HEK293 (cell line): ENCODE results near the gene GRK2.
A peak's percentile ranks its signal among the peaks of the same experiment; 100 is the strongest.

Experiments used
- CTCF ChIA-PET: fragments of 350-600 bp; formaldehyde crosslinking; extraction: SDS; loops from one replicate; lab custom pipeline; 2021; ENCODE audit warnings: antibody characterized with exemption; lab: Yijun Ruan, JAX
- POLR2A ChIA-PET: fragments of 300-600 bp; formaldehyde crosslinking; extraction: SDS; loops from one replicate; lab custom pipeline; 2020; ENCODE audit warnings: antibody characterized with exemption, inconsistent platforms; lab: Yijun Ruan, JAX
- H3K27ac ChIP-seq: fragments of 200-500 bp; sonication (Bioruptor generic); 2 replicates; pipeline ENCODE4 v1.5.1; 2014; ENCODE audit warnings: low read depth, low read length, control low read depth, inconsistent platforms; ENCODE audit errors: extremely low read depth
- H3K36me3 ChIP-seq, 2 experiments: fragments of 200-500 bp in 1 of 2; sonication (Bioruptor generic) in 1 of 2; 1 replicate in 1 of 2; 2 replicates in 1 of 2; pipeline ENCODE4 v1.5.1; 2014 to 2017; ENCODE audit warnings: inconsistent platforms in 2 of 2, low read length in 2 of 2; ENCODE audit not compliant: control insufficient read depth in 2 of 2, insufficient read depth in 1 of 2
- H3K4me1 ChIP-seq: fragments of 200-500 bp; sonication (Bioruptor generic); 2 replicates; pipeline ENCODE4 v1.5.1; 2014; ENCODE audit warnings: mild to moderate bottlenecking, low read length, inconsistent platforms; ENCODE audit not compliant: control insufficient read depth, insufficient read depth
- H3K4me3 ChIP-seq: 2 replicates; pipeline ENCODE4 v1.5.1; 2011; ENCODE audit warnings: low read depth, mild to moderate bottlenecking, control low read depth, low read length, moderate library complexity
- H3K9me3 ChIP-seq: fragments of 200-500 bp; sonication (Bioruptor generic); 2 replicates; pipeline ENCODE4 v1.5.1; 2014; ENCODE audit warnings: low read depth, low read length, inconsistent platforms; ENCODE audit not compliant: control insufficient read depth, insufficient read depth
- BCL6B ChIP-seq: fragments of 450-650 bp; formaldehyde crosslinking; IDR thresholded peaks from 2 replicates; pipeline ENCODE4 v1.5.1; 2017; ENCODE audit warnings: missing biosample characterization, missing genetic modification characterization
- HOXC10 ChIP-seq: sonication (generic); formaldehyde crosslinking; IDR thresholded peaks from 2 replicates; pipeline ENCODE4 v1.8.1; 2023; ENCODE audit warnings: mild to moderate bottlenecking, missing genetic modification reagents
- INSM2 ChIP-seq: fragments of 450-650 bp; formaldehyde crosslinking; IDR thresholded peaks from 2 replicates; pipeline ENCODE4 v1.5.1; 2016; ENCODE audit warnings: missing biosample characterization, missing genetic modification characterization
- KLF9 ChIP-seq: fragments of 450-650 bp; formaldehyde crosslinking; IDR thresholded peaks from 2 replicates; pipeline ENCODE4 v1.5.1; 2016; ENCODE audit warnings: missing biosample characterization, missing genetic modification characterization, low read depth
- OVOL3 ChIP-seq: fragments of 450-650 bp; formaldehyde crosslinking; IDR thresholded peaks from 2 replicates; pipeline ENCODE4 v1.5.1; 2016; ENCODE audit warnings: missing biosample characterization, missing genetic modification characterization
- RBAK ChIP-seq: fragments of 450-650 bp; formaldehyde crosslinking; IDR thresholded peaks from 2 replicates; pipeline ENCODE4 v1.5.1; 2016; ENCODE audit warnings: missing biosample characterization, missing genetic modification characterization
- SCRT1 ChIP-seq: fragments of 450-650 bp; formaldehyde crosslinking; IDR thresholded peaks from 2 replicates; pipeline ENCODE4 v1.5.1; 2016; ENCODE audit warnings: missing biosample characterization, missing genetic modification characterization, borderline replicate concordance
- WT1 ChIP-seq: fragments of 450-650 bp; formaldehyde crosslinking; IDR thresholded peaks from 2 replicates; pipeline ENCODE4 v1.5.1; 2016; ENCODE audit warnings: missing biosample characterization, missing genetic modification characterization
- YY2 ChIP-seq: fragments of 450-650 bp; formaldehyde crosslinking; IDR thresholded peaks from 2 replicates; pipeline ENCODE4 v1.5.1; 2016; ENCODE audit warnings: missing biosample characterization, missing genetic modification characterization
- ZFP69B ChIP-seq: fragments of 450-650 bp; formaldehyde crosslinking; IDR thresholded peaks from 2 replicates; pipeline ENCODE4 v1.5.1; 2016; ENCODE audit warnings: missing biosample characterization, missing genetic modification characterization
- ZNF121 ChIP-seq: fragments of 450-650 bp; formaldehyde crosslinking; IDR thresholded peaks from 2 replicates; pipeline ENCODE4 v1.5.1; 2016; ENCODE audit warnings: missing biosample characterization, missing genetic modification characterization
- ZNF133 ChIP-seq: fragments of 450-650 bp; formaldehyde crosslinking; IDR thresholded peaks from 2 replicates; pipeline ENCODE4 v1.5.1; 2016; ENCODE audit warnings: missing biosample characterization, missing genetic modification characterization
- ZNF140 ChIP-seq: fragments of 450-650 bp; formaldehyde crosslinking; IDR thresholded peaks from 2 replicates; pipeline ENCODE4 v1.5.1; 2016; ENCODE audit warnings: missing biosample characterization, missing genetic modification characterization
- ZNF16 ChIP-seq: fragments of 450-650 bp; formaldehyde crosslinking; IDR thresholded peaks from 2 replicates; pipeline ENCODE4 v1.5.1; 2016; ENCODE audit warnings: low read depth, missing biosample characterization, missing genetic modification characterization
- ZNF169 ChIP-seq: fragments of 450-650 bp; formaldehyde crosslinking; IDR thresholded peaks from 2 replicates; pipeline ENCODE4 v1.5.1; 2016; ENCODE audit warnings: missing biosample characterization, missing genetic modification characterization
- ZNF223 ChIP-seq: fragments of 450-650 bp; formaldehyde crosslinking; IDR thresholded peaks from 2 replicates; pipeline ENCODE4 v1.5.1; 2016; ENCODE audit warnings: missing biosample characterization, missing genetic modification characterization
- ZNF335 ChIP-seq: fragments of 450-650 bp; formaldehyde crosslinking; conservative IDR thresholded peaks from 2 replicates; pipeline ENCODE4 v1.5.1; 2016; ENCODE audit warnings: missing biosample characterization, missing genetic modification characterization
- ZNF37A ChIP-seq: fragments of 450-650 bp; IDR thresholded peaks from 2 replicates; pipeline ENCODE4 v1.5.1; 2018; ENCODE audit warnings: missing biosample characterization, missing genetic modification characterization
- ZNF423 ChIP-seq: fragments of 450-650 bp; formaldehyde crosslinking; IDR thresholded peaks from 2 replicates; pipeline ENCODE4 v1.5.1; 2016; ENCODE audit warnings: missing biosample characterization, missing genetic modification characterization
- ZNF426 ChIP-seq: fragments of 450-650 bp; formaldehyde crosslinking; IDR thresholded peaks from 2 replicates; pipeline ENCODE4 v1.5.1; 2017; ENCODE audit warnings: missing biosample characterization, missing genetic modification characterization, mild to moderate bottlenecking, inconsistent platforms, moderate library complexity
- ZNF555 ChIP-seq: fragments of 450-650 bp; formaldehyde crosslinking; conservative IDR thresholded peaks from 2 replicates; pipeline ENCODE4 v1.5.1; 2017; ENCODE audit warnings: missing biosample characterization, mild to moderate bottlenecking, missing genetic modification characterization, inconsistent platforms
- ZNF571 ChIP-seq: fragments of 450-650 bp; formaldehyde crosslinking; IDR thresholded peaks from 2 replicates; pipeline ENCODE4 v1.5.0; 2017; ENCODE audit warnings: missing biosample characterization, missing genetic modification characterization
- ZNF600 ChIP-seq: fragments of 450-650 bp; formaldehyde crosslinking; IDR thresholded peaks from 2 replicates; pipeline ENCODE4 v1.5.1; 2016; ENCODE audit warnings: missing biosample characterization, missing genetic modification characterization
- ZNF624 ChIP-seq: fragments of 450-650 bp; formaldehyde crosslinking; IDR thresholded peaks from 2 replicates; pipeline ENCODE4 v1.5.1; 2017; ENCODE audit warnings: missing biosample characterization, missing genetic modification characterization
- ZNF654 ChIP-seq: fragments of 450-650 bp; formaldehyde crosslinking; IDR thresholded peaks from 2 replicates; pipeline ENCODE4 v1.5.1; 2016; ENCODE audit warnings: low read depth, missing biosample characterization, missing genetic modification characterization
- ZNF660 ChIP-seq: fragments of 450-650 bp; IDR thresholded peaks from 2 replicates; pipeline ENCODE4 v1.5.1; 2018; ENCODE audit warnings: missing biosample characterization, mild to moderate bottlenecking, missing genetic modification characterization
- ZNF707 ChIP-seq: fragments of 450-650 bp; formaldehyde crosslinking; IDR thresholded peaks from 2 replicates; pipeline ENCODE4 v1.5.1; 2016; ENCODE audit warnings: missing biosample characterization, missing genetic modification characterization
- ZNF777 ChIP-seq: fragments of 450-650 bp; formaldehyde crosslinking; IDR thresholded peaks from 2 replicates; pipeline ENCODE4 v1.5.1; 2017; ENCODE audit warnings: missing biosample characterization, missing genetic modification characterization, borderline replicate concordance
- TF ChIP-seq, protein P1 (sequence below): fragments of 450-650 bp; formaldehyde crosslinking; IDR thresholded peaks from 2 replicates; pipeline ENCODE4 v1.5.1; 2016; ENCODE audit warnings: missing biosample characterization, missing genetic modification characterization
- TF ChIP-seq, protein P2 (sequence below): IDR thresholded peaks from 2 replicates; pipeline ENCODE4 v1.6.1; 2011; ENCODE audit warnings: mild to moderate bottlenecking, low read depth, low read length, borderline replicate concordance

Gene GRK2

GRCh38 chr11:67317205-67317887 lies 51.1 kb downstream of the GRK2 start (continued):
- no peak for TF ChIP-seq ZNF223 (tag by site-specific recombination)
- TF ChIP-seq, protein P1, sequence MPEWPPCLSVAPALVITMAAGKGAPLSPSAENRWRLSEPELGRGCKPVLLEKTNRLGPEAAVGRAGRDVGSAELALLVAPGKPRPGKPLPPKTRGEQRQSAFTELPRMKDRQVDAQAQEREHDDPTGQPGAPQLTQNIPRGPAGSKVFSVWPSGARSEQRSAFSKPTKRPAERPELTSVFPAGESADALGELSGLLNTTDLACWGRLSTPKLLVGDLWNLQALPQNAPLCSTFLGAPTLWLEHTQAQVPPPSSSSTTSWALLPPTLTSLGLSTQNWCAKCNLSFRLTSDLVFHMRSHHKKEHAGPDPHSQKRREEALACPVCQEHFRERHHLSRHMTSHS (tag by site-specific recombination), result no peak
- no peak for TF ChIP-seq SCRT1 (tag by site-specific recombination)

GRCh38 chr11:67317888-67318555 lies 51.7 kb downstream of the GRK2 start:
- POLR2A ChIA-PET, result interaction anchor here (0.6 to 2.6 kb wide), 21 partner anchors 14 to 879 kb away, joined by 3 to 32 read pairs (median 5); partner anchors contain the start of genes AIP, ANKRD13D, GRK2 and KDM2A
- Histone ChIP-seq H3K27ac (no peak overlapping the region; the same call in 1 of the 2 replicates), H3K9me3 (no peaks in the 10 kb centered on the region), H3K4me3 (peak overlapping the region; percentile 75), H3K36me3 (peaks cover 0 to 16% of the 10 kb centered on the region in 2 experiments; a peak in 1 of 3 replicates), H3K4me1 (no peaks in the 10 kb centered on the region)
- CTCF ChIA-PET, result interaction anchor here (0.5 to 11.2 kb wide), 26 partner anchors 9 to 285 kb away, joined by 3 to 104 read pairs (median 4); partner anchors contain the start of genes ANKRD13D, GRK2 and SSH3
- peak; percentile 76 for TF ChIP-seq ZNF335 (tag by site-specific recombination)
- TF ChIP-seq RBAK, result no peak
- no peak for TF ChIP-seq BCL6B (tag by site-specific recombination)
- TF ChIP-seq HOXC10, result no peak
- TF ChIP-seq ZNF16 (tag by site-specific recombination), result no peak
- TF ChIP-seq ZNF423, result no peak
- no peak for TF ChIP-seq ZNF707
- no peak for TF ChIP-seq ZNF140 (tag by site-specific recombination)
- TF ChIP-seq ZNF169 (tag by site-specific recombination), result no peak
- TF ChIP-seq KLF9 (tag by site-specific recombination), result no peak
- no peak for TF ChIP-seq ZNF426 (tag by site-specific recombination)
- TF ChIP-seq WT1 (tag by site-specific recombination), result no peak
- no peak for TF ChIP-seq INSM2 (tag by site-specific recombination)
- TF ChIP-seq ZNF121 (tag by site-specific recombination), result peak; percentile 70
- TF ChIP-seq OVOL3 (tag by site-specific recombination), result no peak
- TF ChIP-seq ZNF37A (tag by site-specific recombination), result no peak
- peak; percentile 45; the same call in 1 of the 2 replicates for TF ChIP-seq ZNF777 (tag by site-specific recombination)
- TF ChIP-seq, protein P2, sequence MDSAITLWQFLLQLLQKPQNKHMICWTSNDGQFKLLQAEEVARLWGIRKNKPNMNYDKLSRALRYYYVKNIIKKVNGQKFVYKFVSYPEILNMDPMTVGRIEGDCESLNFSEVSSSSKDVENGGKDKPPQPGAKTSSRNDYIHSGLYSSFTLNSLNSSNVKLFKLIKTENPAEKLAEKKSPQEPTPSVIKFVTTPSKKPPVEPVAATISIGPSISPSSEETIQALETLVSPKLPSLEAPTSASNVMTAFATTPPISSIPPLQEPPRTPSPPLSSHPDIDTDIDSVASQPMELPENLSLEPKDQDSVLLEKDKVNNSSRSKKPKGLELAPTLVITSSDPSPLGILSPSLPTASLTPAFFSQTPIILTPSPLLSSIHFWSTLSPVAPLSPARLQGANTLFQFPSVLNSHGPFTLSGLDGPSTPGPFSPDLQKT, result no peak
- no peak for TF ChIP-seq YY2
- TF ChIP-seq ZNF624 (tag by site-specific recombination), result no peak
- peak; percentile 41; the same call in 1 of the 2 replicates for TF ChIP-seq ZNF600 (tag by site-specific recombination)
- TF ChIP-seq ZNF555 (tag by site-specific recombination), result no peak
- TF ChIP-seq ZNF571 (tag by site-specific recombination), result no peak
- TF ChIP-seq ZNF654 (tag by site-specific recombination), result no peak
- no peak for TF ChIP-seq ZFP69B (tag by site-specific recombination)
- TF ChIP-seq ZNF660 (tag by site-specific recombination), result no peak
- TF ChIP-seq ZNF133 (tag by site-specific recombination), result no peak
